Dermis blood vessel endothelial cell (primary cell): ENCODE results near the gene ST8SIA2. TPM values are rescaled to one million over a fixed set of nuclear protein-coding genes. Genes with fewer than 3 reads are reported as not detected.

Experiments used
- DNase-seq: peaks from one replicate; pipeline ENCODE4 v3.0.0; 2010
- total RNA-seq: library from RNA; depleted of rRNA; stranded (reverse); fragments of >200 nt; gene quantifications from 2 replicates; pipeline ENCODE4 v1.2.3, GENCODE V29; 2014

ST8SIA2 gene
- total RNA-seq, 1 donor from 2014 or later, result under 0.01 TPM

DNA sequence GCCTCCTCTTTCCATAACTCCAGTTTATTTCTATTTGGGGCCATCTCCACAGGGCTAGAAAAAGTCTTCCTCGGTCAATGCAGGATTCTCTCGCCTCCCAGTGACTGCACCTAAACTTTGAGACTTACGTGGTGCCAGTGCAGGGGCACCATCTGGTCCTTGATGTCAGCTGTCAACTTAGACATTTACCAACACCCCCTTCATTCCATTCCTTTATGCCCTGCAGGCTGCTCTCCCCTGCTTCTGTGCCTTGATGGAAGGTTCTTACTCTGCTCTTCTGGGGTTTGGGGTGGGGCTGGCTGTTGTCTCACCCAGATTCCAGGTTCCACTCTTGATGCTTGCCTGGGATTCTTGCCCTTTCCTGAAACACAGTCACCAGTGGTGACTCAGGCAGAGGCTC, 101.8 kb downstream of the ST8SIA2 start:
- DNase-seq, result no peak

- DNase-seq, result no peak
Measured at GRCh38 chr15:92499731-92500530, 106.2 kb downstream of the ST8SIA2 start.

DNA sequence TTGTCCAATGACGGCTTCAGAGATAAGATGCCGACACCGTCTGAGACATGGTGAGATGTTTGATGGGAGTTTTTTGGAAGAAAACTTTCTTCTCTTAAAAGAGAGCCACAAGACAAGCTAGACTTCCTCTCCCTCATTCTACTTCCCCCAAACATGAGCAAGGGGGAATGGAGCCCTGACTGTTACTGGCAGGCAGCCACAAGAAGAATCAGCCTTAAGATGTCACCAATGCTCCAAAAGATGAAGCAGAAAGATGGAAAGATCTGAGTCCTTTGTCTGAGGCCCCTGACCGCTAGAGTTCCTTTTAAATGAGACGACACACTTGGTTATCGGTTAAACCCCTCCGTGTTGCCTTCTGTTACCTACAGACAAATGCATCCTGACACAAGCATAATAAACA, 108.7 kb downstream of the ST8SIA2 start:
- DNase-seq, result no peak

- no peak for DNase-seq
Measured at GRCh38 chr15:92502930-92503857, 109.5 kb downstream of the ST8SIA2 start.

DNA sequence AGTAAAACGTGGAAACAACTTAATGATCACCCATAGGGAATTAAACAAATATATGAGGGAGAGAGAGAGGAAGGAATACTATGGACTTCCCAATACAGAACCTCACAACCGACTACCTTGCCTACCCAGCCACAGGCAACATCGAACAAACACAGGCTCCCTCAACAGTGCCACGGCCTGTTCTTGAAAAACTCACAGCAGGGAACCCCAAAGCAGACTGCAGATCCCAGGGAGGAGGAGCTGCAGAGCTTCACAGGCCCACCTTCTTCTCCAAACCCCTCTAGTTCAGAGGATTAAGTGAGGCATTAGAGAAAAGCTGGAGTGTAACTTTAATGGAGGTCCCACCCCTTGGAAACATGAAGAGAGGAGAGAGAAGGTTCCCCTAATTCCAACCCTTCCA, 110.2 kb downstream of the ST8SIA2 start:
- DNase-seq, result no peak

- DNase-seq, result no peak
Measured at GRCh38 chr15:92505611-92506010, 111.9 kb downstream of the ST8SIA2 start.

DNA sequence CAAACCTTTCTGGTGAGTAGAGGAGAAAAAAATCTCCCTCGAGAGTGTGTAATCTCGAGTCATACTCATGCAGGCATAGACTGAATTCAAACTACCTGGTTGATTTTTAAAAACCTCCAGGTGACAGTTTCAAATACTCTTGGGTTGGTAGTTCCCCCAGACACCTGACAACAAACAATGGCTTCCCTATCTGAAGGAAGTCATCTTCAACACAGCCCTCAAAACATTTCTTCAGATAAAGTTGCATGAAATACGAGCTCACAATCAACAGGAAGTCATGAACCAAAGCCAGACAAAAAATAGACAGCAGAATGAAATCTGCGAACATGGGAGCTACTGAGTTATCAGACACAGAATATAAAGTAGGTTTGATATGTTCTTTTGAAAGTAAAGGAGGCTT, 112.8 kb downstream of the ST8SIA2 start:
- DNase-seq, result no peak

DNA sequence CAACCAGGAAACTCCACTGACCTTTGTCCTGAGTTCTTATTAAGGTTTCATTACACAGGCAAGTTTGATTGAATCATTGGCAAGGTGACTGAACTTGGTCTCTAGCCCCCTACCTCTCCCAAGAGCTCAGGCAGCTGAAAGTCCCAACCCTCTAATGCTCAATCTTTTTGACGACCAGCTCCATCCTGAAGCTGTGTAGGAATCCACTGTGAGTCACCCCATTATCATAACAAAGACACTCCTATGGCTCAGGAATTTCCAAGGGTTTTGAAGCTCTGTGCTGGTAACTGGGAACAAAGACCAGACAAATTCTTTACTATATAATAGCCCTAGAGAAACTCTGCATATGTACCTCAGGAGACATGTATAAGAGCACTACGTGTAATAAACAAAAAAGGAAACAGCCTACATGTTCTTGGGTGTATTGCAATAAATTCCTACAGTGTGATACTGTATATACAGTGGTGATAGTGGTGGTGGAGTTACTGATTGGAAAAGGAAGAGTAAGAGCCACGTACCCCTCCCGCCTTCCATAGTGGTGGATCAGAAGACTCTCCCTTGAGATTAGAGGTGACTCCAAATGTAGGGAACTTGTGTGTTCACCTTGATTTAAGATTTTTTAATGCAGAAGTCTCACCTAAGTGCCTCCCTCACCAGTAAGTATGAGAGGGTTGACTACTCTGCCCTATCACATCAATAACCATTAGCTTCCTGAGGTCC, 116.6 kb downstream of the ST8SIA2 start:
- no peak for DNase-seq
